Endothelial cell of umbilical vein (primary cell): ENCODE results near the gene PEAR1. TPM values are rescaled to one million over a fixed set of nuclear protein-coding genes. Genes with fewer than 3 reads are reported as not detected.

Experiments used
- BruUV-seq: library from RNA; stranded (reverse); fragments of 400-500 nt; replicated peaks from 2 replicates; lab custom pipeline; 2021; lab: Mats Ljungman, UMichigan
- CTCF ChIA-PET: fragments of 300-600, 350-600 bp; sonication (Branson Sonifier 250); formaldehyde crosslinking; loops from one replicate; lab custom pipeline; 2021; ENCODE audit warnings: antibody characterized with exemption, inconsistent platforms; lab: Charles Lee
- POLR2A ChIA-PET: fragments of 300-600, 350-600 bp; sonication (Branson Sonifier 250); formaldehyde crosslinking; loops from one replicate; lab custom pipeline; 2021; ENCODE audit warnings: antibody characterized with exemption, inconsistent platforms; lab: Charles Lee
- DNase-seq: peaks from one replicate; pipeline ENCODE4 v3.0.0-alpha.2; 2011; ENCODE audit warnings: low read depth, low spot score
- FAIRE-seq: peaks from 2 replicates; lab custom pipeline; 2011; peaks lifted over from hg19 to GRCh38; lab: Jason Lieb, UNC
- H2AFZ ChIP-seq: 2 replicates; pipeline ENCODE4 v1.6.0; 2012; ENCODE audit warnings: low read depth, low read length, control low read depth, inconsistent platforms
- H3K27ac ChIP-seq: 2 replicates; pipeline ENCODE4 v1.5.1; 2011; ENCODE audit warnings: low read depth, mild to moderate bottlenecking, control low read depth, low read length, moderate library complexity; ENCODE audit not compliant: insufficient read depth
- H3K27me3 ChIP-seq, 2 experiments: 2 replicates each; pipeline versions ENCODE4 v1.6.0 to v1.6.1; 2011; ENCODE audit warnings: low read length in 2 of 2, mixed read lengths in 1 of 2; ENCODE audit not compliant: control insufficient read depth in 2 of 2, insufficient read depth in 2 of 2
- H3K36me3 ChIP-seq, 2 experiments: 2 replicates in 1 of 2; 3 replicates in 1 of 2; pipeline ENCODE4 v1.5.1; 2011; ENCODE audit warnings: low read length in 2 of 2, mild to moderate bottlenecking in 1 of 2, moderate library complexity in 1 of 2; ENCODE audit not compliant: control insufficient read depth in 2 of 2, insufficient read depth in 2 of 2; ENCODE audit errors: extremely low read depth in 1 of 2
- H3K4me1 ChIP-seq: 3 replicates; pipeline ENCODE4 v1.5.1; 2011; ENCODE audit warnings: mild to moderate bottlenecking, low read length; ENCODE audit not compliant: control insufficient read depth, insufficient read depth; ENCODE audit errors: extremely low read depth
- H3K4me2 ChIP-seq: 2 replicates; pipeline ENCODE4 v1.6.1; 2011; ENCODE audit warnings: low read length, control low read depth, mixed read lengths; ENCODE audit not compliant: insufficient read depth
- H3K4me3 ChIP-seq, 3 experiments: fragments of 200-600 bp in 1 of 3; sonication (generic), shearing (Covaris generic) in 1 of 3; replicated peaks in 1 of 3; 2 replicates each; pipeline ENCODE4 v1.5.1; 2011 to 2016; ENCODE audit warnings: control low read depth in 3 of 3, low read length in 3 of 3, mild to moderate bottlenecking in 2 of 3, inconsistent platforms in 1 of 3, low read depth in 1 of 3, moderate library complexity in 1 of 3; ENCODE audit not compliant: insufficient read depth in 1 of 3
- H3K79me2 ChIP-seq: 2 replicates; pipeline ENCODE4 v1.6.0; 2012; ENCODE audit warnings: low read length, inconsistent platforms; ENCODE audit not compliant: control insufficient read depth, insufficient read depth
- H3K9ac ChIP-seq: replicated peaks from 2 replicates; pipeline ENCODE3; 2011; ENCODE audit warnings: low read length, control low read depth; ENCODE audit not compliant: insufficient read depth; ENCODE audit errors: extremely low read depth
- H3K9me1 ChIP-seq: replicated peaks from 3 replicates; pipeline ENCODE4 v1.6.0; 2011; ENCODE audit warnings: mild to moderate bottlenecking, low read length; ENCODE audit not compliant: control insufficient read depth, insufficient read depth; ENCODE audit errors: extremely low read depth
- H3K9me3 ChIP-seq: replicated peaks from 2 replicates; pipeline ENCODE4 v1.5.1; 2012; ENCODE audit warnings: low read length, inconsistent platforms; ENCODE audit not compliant: control insufficient read depth, insufficient read depth
- H4K20me1 ChIP-seq: replicated peaks from 2 replicates; pipeline ENCODE3; 2011; ENCODE audit warnings: mild to moderate bottlenecking, low read length; ENCODE audit not compliant: control insufficient read depth, insufficient read depth; ENCODE audit errors: extremely low read depth
- CTCF ChIP-seq, 2 donors: IDR thresholded peaks; 1 replicate in 1 of 2; 2 replicates in 1 of 2; pipeline ENCODE4 v1.5.1; 2011; ENCODE audit warnings: low read length in 2 of 2, mild to moderate bottlenecking in 2 of 2, moderate library complexity in 2 of 2, control low read depth in 1 of 2, inconsistent platforms in 1 of 2, low read depth in 1 of 2; ENCODE audit not compliant: insufficient read depth in 1 of 2; ENCODE audit errors: extremely low read depth in 1 of 2
- EZH2 ChIP-seq: IDR thresholded peaks from 2 replicates; pipeline ENCODE4 v1.6.1; 2012; ENCODE audit warnings: borderline replicate concordance, low read depth, mild to moderate bottlenecking, moderate library complexity, low read length, inconsistent platforms; ENCODE audit not compliant: severe bottlenecking
- dilution Hi-C: fragments of 300-500 bp; cut with MboI; formaldehyde crosslinking; loops from one replicate; pipeline ENCODE4 v1.15.0; 2019; ENCODE audit warnings: low sequenced_read_pairs; ENCODE audit not compliant: extremely low pct_ligation_motif_present
- intact Hi-C: fragments of 100-400 bp; cut with micrococcal nuclease; formaldehyde crosslinking; loops from one replicate; pipeline ENCODE4 v1.10.0; 2022
- polyA plus RNA-seq, 4 experiments: library from polyadenylated mRNA; depleted of rRNA in 3 of 4; stranded (reverse) in 3 of 4; unstranded in 1 of 4; fragments of >200 nt; gene quantifications; 2 replicates each; pipeline versions ENCODE4 v1.2.1 to v1.2.3, GENCODE V29; 2011 to 2012; ENCODE audit warnings: missing spikeins in 1 of 4
- total RNA-seq: library from RNA; stranded (reverse); gene quantifications from 2 replicates; pipeline ENCODE4 v1.2.3, GENCODE V29; 2021

PEAR1 gene
- total and polyA plus RNA-seq, 2 donors (not counting 3 experiments of a cell fraction or from before 2014, with no cell fraction given), result 90.7 to 106 TPM

- dilution Hi-C loops, result no loop called here
- H3K4me1 ChIP-seq, result peaks cover 2% of the 10 kb centered on the region
- no peaks in the 10 kb centered on the region for H3K36me3 ChIP-seq
- no peak overlapping the region for H3K4me2 ChIP-seq
- peaks cover 26 to 35% of the 10 kb centered on the region in 2 experiments for H3K27me3 ChIP-seq
- BruUV-seq, result no TSS peak
- ChIA-PET POLR2A (no interaction called here), CTCF (interaction anchor here (0.9 to 11.2 kb wide), 7 partner anchors 32 to 234 kb away, joined by 3 to 312 read pairs (median 4); partner anchors contain the start of genes NTRK1 and PEAR1)
- TF ChIP-seq CTCF (IDR thresholded peaks at IDR 0.05; ENCODE audit: extremely low read depth in 1 of 2, insufficient read depth in 1 of 2, low read depth in 1 of 2, low read length in 2 of 2) (no peak), EZH2 (peak; percentile 80)
- H3K9me3 ChIP-seq, result no peaks in the 10 kb centered on the region
- FAIRE-seq (no peak), DNase-seq (no peak)
- no peak overlapping the region for H3K9ac ChIP-seq
- H3K79me2 ChIP-seq, result no peaks in the 10 kb centered on the region
- H3K4me3 ChIP-seq, result no peak overlapping the region
- no peak overlapping the region for H3K27ac ChIP-seq
- H4K20me1 ChIP-seq, result no peaks in the 10 kb centered on the region
- intact Hi-C loops, result no loop called here
- no peaks in the 10 kb centered on the region for H3K9me1 ChIP-seq
- H2AFZ ChIP-seq, result no peak overlapping the region
These were observed 30.4 kb downstream of the PEAR1 start for GRCh38 chr1:156923670-156924477.
